Activated CD4-positive, alpha-beta memory T cell treated with anti-CD3 and anti-CD28 coated beads, Interleukin-2, amount 10 ng/mL, durations not matched to agents 7 days and 5 days (primary cell): ENCODE measurements around the gene HCRTR2. TPM values are rescaled to one million over a fixed set of nuclear protein-coding genes. Genes with fewer than 3 reads are reported as not detected.

Experiments used
- CTCF ChIA-PET: fragments of 350-600 bp; sonication (Branson Sonifier 250); formaldehyde crosslinking; loops from one replicate; lab custom pipeline; 2021; ENCODE audit warnings: antibody characterized with exemption, inconsistent platforms; lab: Charles Lee
- POLR2A ChIA-PET: fragments of 350-600 bp; sonication (Branson Sonifier 250); formaldehyde crosslinking; loops from one replicate; lab custom pipeline; 2021; ENCODE audit warnings: antibody characterized with exemption; lab: Charles Lee
- DNase-seq: peaks from one replicate; pipeline ENCODE4 v3.0.0-alpha.2; 2020
- H3K27ac Mint-ChIP-seq: one replicate; pipeline ENCODE4 v1.8.0; 2021; ENCODE audit warnings: mild to moderate bottlenecking, mixed read lengths
- H3K27me3 Mint-ChIP-seq: one replicate; pipeline ENCODE4 v1.8.0; 2021; ENCODE audit warnings: mixed read lengths
- H3K36me3 Mint-ChIP-seq: one replicate; pipeline ENCODE4 v1.8.0; 2021; ENCODE audit warnings: low read depth, mixed read lengths
- H3K4me1 Mint-ChIP-seq: one replicate; pipeline ENCODE4 v1.8.0; 2021; ENCODE audit warnings: mixed read lengths
- H3K4me3 Mint-ChIP-seq: one replicate; pipeline ENCODE4 v1.8.0; 2021; ENCODE audit warnings: mild to moderate bottlenecking, mixed read lengths
- H3K9me3 Mint-ChIP-seq: one replicate; pipeline ENCODE4 v1.8.0; 2021; ENCODE audit warnings: mixed read lengths
- total RNA-seq, 2 experiments: library from RNA; stranded (reverse); gene quantifications; one replicate each; pipeline ENCODE4 v1.2.3, GENCODE V29; 2021

Gene HCRTR2
- total RNA-seq, 2 experiments from 2014 or later: not detected

GRCh38 chr6:55304747-55305146, 130.4 kb downstream of the HCRTR2 start:
- peaks cover 7% of the 10 kb centered on the region for H3K9me3 Mint-ChIP-seq
- H3K27me3 Mint-ChIP-seq: no peaks in the 10 kb centered on the region
- no peaks in the 10 kb centered on the region for H3K4me1 Mint-ChIP-seq
- ChIA-PET POLR2A (no interaction called here), CTCF (no interaction called here)
- no peak overlapping the region for H3K27ac Mint-ChIP-seq
- no peaks in the 10 kb centered on the region for H3K36me3 Mint-ChIP-seq
- DNase-seq: no peak
- no peak overlapping the region for H3K4me3 Mint-ChIP-seq

GRCh38 chr6:55319961-55320695, 145.8 kb downstream of the HCRTR2 start:
- POLR2A ChIA-PET: no interaction called here
- no peaks in the 10 kb centered on the region for H3K27me3 Mint-ChIP-seq
- peaks cover 4% of the 10 kb centered on the region for H3K9me3 Mint-ChIP-seq
- H3K27ac Mint-ChIP-seq: no peak overlapping the region
- H3K4me1 Mint-ChIP-seq: no peaks in the 10 kb centered on the region
- no peak for DNase-seq
- no peaks in the 10 kb centered on the region for H3K36me3 Mint-ChIP-seq
- no peak overlapping the region for H3K4me3 Mint-ChIP-seq
- CTCF ChIA-PET: no interaction called here

GRCh38 chr6:55320696-55321086, 146.4 kb downstream of the HCRTR2 start:
- no peaks in the 10 kb centered on the region for H3K27me3 Mint-ChIP-seq
- peaks cover 4% of the 10 kb centered on the region for H3K9me3 Mint-ChIP-seq
- CTCF ChIA-PET: no interaction called here
- no peaks in the 10 kb centered on the region for H3K4me1 Mint-ChIP-seq
- no peaks in the 10 kb centered on the region for H3K36me3 Mint-ChIP-seq
- no peak for DNase-seq
- H3K27ac Mint-ChIP-seq: no peak overlapping the region
- H3K4me3 Mint-ChIP-seq: no peak overlapping the region
- POLR2A ChIA-PET: no interaction called here

GRCh38 chr6:55327169-55327568, 152.9 kb downstream of the HCRTR2 start, which contains the start of gene GFRAL:
GFRAL (plus strand) TSS chr6:55327469; CDS start chr6:55327555, 86 bp downstream.
- Mint-ChIP-seq H3K4me3 (no peak within 1 kb of the TSS), H3K27me3 (no peaks in the 10 kb centered on the region), H3K36me3 (no peaks in the 10 kb centered on the region), H3K9me3 (peaks cover 2% of the 10 kb centered on the region), H3K4me1 (no peaks in the 10 kb centered on the region), H3K27ac (no peak within 1 kb of the TSS)
- CTCF ChIA-PET: no interaction called here
- no peak for DNase-seq
- POLR2A ChIA-PET: no interaction called here

Other genes starting within 250 kb of the HCRTR2 start
- gene GFRAL, start 153.0 kb downstream of the HCRTR2 start, total RNA-seq: not detected